Hippocampal formation (tissue), 2 donors: ENCODE results near the gene NCK2.

ENCODE experiments used
- DNase-seq, 2 donors: peaks; one replicate each; lab custom pipeline; 2025; lab: John Stamatoyannopoulos, UW

The NCK2 gene

DNA sequence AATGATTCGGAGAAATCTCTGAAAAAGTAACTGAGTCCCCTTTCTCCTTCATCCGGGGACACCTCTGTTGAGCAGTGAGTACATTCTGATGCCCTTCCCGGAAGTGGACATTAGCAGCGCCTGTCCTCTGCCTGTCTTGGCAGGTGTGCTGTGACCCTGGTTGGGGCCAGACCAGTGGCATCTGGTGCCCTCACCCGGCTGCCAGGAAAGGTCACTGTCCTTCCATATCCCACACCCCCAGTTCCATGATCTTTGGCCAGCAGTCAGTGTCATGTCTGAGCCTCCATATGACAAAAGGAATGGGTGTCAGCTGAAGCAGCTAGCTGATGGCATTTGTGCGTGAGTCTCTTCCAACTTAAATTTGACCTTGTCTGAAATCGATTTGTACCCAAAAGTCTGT, 128.1 kb downstream of the NCK2 start:
- no peak for DNase-seq

DNA sequence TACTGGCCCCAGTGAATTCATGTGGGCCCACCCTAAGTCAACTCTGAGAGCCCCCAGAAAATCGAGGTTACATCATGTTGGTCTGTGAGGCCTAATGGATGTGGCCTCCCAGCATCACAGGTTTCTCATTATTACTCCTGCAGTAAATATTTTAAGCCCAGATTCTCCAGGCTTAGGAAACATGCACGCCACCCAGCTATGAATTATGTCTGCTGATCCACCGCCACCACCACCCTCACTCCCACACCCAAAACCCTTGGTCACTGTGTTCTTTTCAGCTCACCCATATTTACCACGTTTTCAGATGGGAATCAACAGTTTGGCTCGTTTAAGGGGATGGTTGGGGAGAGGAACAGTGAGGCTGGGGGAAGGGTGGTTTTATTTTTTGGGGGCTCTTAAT, 128.6 kb downstream of the NCK2 start:
- no peak for DNase-seq

DNA sequence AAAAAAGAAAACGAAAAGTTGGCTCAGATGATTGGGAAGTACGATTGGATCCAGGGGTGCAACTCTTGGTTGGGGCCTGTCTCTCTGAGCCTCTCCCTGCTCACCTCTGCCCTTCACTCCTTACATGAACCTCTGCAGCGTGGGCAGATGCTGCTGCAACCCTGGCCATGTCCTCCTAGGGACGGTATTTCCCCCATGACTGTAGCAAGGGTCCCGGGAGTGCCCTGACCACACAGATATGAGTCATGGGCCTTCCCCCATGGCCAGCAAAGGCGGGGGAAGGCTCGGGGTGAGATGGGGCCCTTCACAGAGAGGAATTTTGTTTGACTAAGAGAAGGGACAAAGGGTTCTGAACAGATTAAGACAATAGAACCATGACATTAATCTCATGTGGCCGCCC, 129.0 kb downstream of the NCK2 start:
- DNase-seq = no peak

DNA sequence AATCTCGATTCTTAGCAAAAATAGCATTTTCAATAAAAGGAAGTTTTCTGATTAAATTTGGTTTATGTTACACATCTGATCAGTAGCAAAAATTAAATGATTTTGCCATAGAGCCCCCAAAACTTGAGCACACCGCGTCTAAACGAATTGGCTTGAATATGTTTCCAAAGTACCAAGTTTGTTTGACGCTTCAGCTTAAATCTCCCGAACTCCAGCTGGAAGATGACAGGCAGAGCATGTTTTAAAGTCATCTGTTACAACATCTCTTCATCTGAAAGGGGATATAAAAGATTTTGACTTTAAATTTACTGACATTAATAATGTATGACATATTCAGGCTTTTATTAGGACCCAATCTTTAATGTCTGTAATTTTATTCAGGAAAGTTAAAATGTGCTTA, 129.8 kb downstream of the NCK2 start:
- no peak for DNase-seq

DNA sequence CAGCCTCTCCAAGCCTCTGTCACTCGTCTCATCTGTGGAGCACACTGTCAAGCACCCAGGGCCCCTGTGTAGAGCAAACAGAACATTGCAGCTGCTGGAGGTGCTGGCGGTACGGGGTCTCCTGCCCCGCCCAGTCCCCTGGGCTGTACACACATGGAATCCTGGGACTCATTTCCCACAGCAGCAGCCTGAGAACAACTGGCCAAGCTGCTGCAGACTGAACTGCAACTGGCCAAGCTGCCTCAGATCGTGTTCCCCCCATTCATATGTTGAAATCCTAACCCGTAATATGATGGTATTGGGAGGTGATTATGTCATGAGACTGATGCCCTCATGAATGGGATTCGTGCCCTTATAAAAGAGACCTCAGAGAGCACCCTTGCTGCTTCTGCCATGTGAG, 130.5 kb downstream of the NCK2 start:
- DNase-seq = no peak

DNA sequence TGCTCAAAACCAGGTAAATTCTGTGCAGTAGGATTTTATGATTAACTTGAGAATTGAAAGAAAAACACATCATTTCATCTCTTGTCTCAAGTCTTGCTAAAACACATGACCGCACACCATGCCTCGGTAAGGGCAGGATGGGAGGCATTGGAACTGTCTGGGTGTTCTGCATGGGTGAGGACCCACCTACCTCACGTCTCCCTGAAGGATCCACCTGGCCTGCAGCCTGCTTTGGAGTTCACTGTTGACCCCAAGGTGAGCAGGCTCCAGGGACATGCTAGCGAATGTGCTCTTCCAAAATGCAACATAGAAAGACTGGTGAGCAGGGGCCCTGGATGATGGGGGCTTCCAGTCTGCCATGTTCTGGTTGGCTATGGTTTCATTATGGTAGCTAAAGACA, 131.5 kb downstream of the NCK2 start:
- no peak for DNase-seq

DNA sequence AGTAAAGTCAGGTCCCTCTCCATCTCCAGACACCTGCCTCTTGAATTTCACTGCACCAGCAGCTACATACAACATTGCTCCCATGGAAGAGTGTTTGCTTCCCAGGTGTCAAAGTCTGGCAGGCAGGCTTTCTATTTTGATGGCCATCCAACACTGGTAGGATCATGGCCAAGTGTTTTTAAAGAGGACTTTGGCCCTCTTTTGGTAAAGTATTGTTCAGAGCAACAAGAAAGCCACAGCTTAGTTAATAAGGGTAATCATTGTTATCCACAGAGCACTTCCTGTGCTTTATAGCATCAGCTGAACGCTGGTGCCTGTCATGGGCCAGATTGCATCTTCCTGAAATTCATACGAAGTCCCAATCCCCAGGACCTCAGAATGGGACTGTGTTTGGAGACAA, 133.2 kb downstream of the NCK2 start:
- DNase-seq = no peak

DNA sequence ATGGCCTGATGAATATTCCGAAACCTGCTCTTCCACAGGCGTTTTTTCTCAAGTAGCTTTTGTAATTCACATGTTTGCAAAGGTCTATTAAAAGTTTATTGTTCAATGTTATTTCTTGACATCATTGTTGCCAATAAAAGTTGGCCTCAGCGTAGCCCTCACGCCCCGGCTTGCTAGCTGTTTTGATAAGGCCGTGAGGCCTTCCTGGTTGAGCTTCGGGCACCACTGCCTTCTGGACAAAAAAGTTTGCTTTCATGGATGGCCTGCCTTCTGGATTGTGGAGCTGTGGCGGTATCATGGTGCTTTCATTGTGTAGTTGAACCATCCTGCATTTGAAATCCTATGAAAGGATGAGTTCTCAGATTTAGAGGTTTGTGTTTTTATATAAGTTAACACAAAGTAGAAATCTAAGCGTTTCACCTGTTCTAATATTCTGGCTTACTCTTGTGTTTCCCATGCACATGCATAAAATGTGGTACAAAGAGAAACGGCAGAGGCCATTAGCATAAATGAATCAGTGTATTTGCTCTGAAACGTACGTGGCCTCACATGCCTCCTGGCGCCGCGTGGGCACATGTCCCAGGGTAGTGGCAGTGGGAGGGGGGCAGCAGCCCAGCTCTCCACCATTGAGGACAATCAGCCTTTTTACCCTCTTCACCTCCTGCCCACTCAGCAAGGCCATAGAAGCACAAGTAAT, 134.5 kb downstream of the NCK2 start:
- no peak for DNase-seq

DNA sequence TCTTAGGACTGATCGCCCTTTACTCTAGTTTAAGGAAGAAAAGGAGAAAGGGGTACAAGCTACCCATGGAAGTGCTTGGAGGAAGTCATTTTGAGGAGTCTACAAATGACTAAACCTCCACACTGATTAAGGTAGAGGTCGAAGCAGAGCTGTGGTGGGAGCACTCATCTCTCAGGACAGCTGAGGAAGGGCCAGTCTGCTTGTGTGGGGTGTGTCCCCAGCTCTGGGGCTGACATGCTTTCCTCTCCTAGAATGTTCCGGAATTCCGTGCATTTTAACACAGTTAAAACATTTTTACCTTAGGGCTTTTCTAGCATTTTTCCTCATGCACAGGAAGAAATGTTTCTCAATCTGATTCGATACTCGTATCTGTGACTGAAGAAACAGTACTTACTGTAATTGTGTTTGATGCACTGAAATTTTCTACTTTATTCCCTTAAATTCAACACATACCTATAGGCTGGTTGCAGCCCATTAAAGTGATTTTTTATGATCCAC, 135.1 kb downstream of the NCK2 start:
- DNase-seq = no peak

DNA sequence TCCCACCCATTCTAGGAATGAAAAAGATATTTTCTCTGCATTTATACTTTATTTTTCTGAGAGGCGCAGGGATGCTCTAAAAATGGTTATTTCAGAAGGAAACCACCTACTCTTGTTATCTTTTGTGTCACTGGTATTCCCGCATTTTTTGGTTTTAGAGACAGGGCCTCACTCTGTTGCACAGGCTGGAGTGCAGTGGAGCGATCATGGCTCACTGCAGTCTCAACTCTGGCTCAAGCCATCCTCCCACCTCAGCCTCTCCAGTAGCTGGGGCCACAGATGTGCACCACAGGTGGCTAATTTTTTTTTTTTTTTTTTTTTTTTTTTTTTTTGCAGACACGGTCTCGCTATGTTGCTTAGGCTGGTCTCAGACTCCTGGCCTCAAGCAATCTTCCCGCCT, 135.9 kb downstream of the NCK2 start:
- DNase-seq = no peak

DNA sequence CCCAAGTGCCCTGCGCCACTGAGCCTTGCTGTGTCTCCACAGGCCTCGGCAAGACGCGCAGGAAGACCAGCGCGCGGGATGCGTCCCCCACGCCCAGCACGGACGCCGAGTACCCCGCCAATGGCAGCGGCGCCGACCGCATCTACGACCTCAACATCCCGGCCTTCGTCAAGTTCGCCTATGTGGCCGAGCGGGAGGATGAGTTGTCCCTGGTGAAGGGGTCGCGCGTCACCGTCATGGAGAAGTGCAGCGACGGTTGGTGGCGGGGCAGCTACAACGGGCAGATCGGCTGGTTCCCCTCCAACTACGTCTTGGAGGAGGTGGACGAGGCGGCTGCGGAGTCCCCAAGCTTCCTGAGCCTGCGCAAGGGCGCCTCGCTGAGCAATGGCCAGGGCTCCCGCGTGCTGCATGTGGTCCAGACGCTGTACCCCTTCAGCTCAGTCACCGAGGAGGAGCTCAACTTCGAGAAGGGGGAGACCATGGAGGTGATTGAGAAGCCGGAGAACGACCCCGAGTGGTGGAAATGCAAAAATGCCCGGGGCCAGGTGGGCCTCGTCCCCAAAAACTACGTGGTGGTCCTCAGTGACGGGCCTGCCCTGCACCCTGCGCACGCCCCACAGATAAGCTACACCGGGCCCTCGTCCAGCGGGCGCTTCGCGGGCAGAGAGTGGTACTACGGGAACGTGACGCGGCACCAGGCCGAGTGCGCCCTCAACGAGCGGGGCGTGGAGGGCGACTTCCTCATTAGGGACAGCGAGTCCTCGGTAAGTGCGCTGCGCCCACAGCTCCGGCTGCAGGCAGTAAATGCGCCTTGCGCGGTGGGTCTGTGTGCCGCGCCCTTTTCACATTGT, 136.8 kb downstream of the NCK2 start:
- DNase-seq = no peak

DNA sequence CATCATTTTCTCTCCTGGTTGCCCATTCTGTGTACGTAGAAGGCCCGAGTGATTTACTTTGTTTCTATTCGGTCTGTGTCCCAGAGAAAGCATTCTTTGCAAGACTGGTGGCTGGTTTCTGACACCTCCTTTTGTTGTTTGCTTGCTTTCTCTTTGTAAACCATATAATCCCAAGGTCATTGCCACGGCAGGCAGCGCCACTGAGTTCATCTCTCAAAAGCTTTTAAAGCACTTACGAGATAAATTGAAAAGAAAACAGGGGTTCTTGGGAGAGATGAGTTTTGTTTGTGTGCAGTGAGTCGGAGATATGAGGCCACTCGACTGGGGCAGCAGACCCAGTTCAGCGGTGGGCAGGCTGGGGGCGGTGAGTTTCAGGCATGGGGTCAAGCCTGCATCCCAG, 137.6 kb downstream of the NCK2 start:
- no peak for DNase-seq

DNA sequence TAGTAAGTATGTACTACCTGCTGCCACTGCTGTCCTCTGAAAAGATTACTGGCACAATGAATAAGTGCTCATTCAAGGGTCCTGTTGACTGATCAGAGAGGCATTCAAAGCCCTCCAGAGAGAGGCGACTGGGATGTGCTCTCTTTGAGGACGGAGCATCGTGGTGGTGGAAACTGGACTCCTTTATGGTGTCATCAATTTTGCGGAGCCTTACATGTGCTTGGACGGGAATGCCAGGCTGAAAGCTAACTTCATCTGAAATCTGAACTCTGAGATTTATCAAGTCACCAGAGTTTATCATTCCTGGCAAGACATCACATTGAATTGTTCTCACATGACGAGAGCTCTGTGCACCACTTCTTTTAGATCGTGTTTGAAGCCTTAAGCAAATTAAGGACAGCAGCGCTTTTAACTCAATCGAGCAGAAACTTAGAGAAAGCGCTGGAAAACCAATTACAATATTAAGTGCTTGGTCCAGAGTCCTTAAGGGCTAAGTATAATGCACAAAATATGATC, 138.3 kb downstream of the NCK2 start:
- no peak for DNase-seq

DNA sequence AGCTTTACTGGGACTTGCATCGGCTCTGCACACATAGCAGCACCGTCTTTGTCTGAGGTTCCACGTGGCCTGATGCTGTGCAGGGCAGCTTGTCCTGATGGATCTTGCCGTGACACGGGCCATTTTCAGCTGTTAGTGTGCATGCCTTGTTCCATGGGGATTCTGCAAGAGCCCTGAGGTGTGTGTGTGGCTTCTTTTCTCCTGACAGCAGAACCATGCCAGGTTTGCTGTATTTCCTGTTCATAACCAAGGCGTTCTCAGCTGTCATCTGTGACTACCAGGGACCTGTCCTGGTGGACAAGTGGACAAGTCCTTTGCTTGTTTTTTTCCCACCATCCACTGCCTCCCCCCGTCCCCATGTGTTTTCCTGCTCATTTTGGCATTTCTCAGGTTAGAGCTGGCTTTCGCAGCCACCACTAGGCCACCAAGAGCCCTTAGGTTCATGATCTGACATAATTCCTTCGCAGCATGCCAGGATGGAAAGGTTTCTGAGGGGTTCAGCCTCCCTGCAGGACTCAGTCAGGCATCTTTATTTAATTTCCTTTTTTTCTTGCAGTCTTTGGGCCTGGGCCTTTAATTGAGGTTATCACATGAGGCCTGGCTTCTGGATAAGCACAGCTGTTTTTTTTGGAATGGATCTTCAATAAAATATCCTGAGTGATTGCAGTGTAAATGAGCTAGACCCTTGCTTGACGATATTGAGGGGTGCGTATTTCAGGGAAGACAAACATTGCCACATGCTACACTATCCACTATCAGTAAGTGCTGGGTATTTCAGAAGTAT, 139.4 kb downstream of the NCK2 start:
- no peak for DNase-seq

DNA sequence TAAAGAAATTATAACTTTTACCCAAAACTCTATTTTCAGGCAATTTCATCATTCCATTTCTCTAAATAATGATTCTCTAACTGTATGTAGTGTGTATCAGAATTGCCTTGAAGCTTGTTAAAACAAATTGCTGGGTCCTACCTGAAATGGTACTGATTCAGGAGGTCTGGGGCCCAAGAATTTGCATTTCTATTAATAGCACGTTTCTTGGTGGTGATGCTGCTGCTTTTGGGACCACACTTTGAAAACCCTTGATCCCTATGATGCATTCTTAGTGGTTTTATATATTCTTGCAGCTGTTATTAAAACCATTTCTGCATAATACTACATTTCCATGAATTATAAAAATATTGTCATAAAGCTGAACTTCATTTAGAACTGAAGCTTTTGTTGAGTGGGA, 140.7 kb downstream of the NCK2 start:
- no peak for DNase-seq

DNA sequence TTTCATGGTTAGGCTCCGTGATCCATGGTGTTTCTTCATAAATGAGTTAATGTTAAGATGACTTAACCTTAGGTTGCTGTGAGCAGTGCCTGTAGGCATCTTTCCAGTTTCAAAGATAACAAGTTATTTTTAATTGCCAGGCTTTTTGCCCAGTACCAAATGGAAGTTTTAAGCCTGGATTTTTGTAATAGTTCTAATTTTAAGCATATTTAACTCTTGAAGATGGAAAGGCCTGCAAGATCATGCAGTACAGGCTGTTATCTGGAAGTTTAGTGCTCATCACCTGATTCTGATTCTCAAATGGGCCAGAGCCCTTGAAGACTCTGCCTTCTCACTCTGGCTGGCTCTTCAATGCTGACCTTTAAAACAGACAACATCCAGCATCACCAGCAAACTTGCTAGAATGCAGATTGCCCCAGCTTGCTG, 141.3 kb downstream of the NCK2 start:
- no peak for DNase-seq

DNA sequence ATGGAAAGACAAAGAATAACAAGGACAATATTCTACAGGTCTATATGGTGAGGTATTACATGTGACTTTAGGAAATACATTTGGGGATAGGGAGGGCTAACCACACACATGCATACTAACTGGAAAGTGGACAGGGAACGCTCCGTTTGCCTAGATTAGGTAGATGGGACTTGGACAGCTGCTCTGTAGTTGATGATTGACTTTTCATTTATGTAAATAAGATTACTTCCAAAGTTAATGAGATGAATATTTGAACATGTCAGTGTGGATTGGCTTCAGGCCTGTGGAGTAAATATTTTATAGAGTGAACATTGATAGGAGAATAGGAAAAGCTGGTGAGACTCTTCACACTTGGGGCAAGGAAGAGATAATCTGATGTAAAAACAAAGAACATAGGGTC, 142.0 kb downstream of the NCK2 start:
- no peak for DNase-seq

DNA sequence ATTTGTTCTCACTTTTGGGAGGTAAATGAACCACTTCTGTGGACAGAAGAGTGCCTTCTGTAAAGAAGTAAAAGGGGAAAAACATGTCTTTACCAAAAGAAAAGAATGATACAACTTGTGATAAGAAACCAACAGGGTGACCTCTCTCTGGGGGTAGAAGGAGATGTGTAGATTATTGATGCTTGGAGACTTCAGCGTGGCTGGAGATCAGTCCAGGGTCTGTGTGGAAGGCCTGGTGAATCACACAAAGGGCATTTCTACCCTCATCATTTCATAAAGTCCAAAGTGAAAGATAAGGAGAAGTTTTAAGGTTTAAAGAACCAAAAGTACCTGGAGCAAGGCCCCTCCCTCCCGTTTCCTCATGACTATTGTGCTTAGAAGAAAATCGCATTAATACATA, 142.5 kb downstream of the NCK2 start:
- no peak for DNase-seq

DNA sequence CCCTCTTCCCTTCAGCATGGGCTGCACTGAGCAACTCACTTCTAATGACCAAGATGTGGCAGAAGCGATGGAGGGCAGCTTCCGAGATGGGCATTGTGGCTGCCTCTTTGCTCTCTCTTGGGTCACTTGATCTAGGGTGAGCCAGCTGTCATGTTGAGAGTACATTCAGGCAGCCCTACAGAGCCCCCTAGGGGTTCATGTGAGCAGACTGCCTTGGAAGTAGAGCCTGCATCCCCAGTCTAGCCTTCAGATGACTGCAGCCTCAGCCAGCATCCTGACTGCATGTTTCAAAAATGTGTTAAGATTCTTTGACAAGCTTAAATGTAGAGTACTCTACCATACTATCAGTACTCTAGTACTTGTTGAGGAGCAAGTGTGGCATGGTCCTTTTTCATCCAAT, 143.9 kb downstream of the NCK2 start:
- DNase-seq = no peak

DNA sequence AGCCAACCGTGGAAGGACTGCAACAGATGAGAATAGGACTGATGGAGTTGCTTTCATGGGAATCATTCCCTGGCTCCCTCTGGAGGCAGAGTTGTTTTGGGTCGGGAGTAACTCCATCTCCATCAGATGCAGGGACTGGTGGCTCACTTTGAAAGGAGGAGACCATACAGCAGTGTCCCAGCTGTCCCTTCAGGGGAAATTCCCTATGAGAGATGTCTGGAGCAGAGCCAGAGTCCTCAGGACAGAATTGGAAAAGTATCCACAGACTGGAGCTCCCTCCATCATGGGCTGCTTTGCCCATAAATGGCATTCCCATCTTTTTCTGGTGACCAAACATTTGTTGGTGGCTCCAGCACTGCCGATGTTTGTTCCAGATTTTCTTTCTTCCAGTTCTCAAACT, 144.3 kb downstream of the NCK2 start:
- DNase-seq = no peak

DNA sequence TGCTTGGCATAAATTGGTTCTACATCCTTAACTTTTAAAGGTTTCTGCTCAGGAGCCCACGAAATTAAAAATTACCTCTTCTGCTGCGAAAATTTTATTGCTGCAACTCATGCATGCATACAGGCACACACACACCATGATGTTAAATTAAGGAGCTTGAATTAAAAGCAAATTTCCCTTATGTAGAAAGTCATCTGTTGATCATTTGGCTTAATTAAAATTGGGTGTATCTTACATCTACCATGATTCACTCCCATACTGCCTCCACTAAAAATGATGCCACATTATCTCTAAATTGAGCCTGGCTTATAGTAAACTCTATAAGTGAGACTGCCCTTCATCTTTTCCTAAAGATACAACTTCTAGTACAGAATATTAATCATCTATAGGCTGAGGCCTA, 145.4 kb downstream of the NCK2 start:
- no peak for DNase-seq

DNA sequence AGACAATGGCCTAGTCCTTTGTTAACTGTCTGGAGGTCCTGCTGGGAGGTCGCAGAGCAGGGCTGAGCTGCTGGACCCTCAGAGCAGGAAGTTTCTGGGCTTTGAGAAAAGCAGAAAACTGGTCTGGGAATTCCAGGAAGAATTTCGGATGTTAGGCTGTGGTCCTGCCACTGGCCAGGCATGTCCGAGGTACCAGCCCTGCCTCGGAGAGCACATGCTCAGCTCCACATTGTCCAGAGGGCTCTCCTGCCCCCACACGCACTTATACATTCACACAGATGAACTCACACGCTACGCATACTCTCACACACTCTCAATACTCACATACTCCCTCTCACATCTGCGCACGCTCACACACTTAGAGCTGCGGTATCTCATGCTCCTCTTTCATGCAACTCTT, 146.1 kb downstream of the NCK2 start:
- no peak for DNase-seq
